Endothelial cell of umbilical vein (primary cell): Measurements from ENCODE around the gene MAP4K4. TPM values are rescaled to one million over a fixed set of nuclear protein-coding genes. Genes with fewer than 3 reads are reported as not detected.

Experiments used
- BruUV-seq: library from RNA; stranded (reverse); fragments of 400-500 nt; replicated peaks from 2 replicates; lab custom pipeline; 2021; lab: Mats Ljungman, UMichigan
- CTCF ChIA-PET: fragments of 300-600, 350-600 bp; sonication (Branson Sonifier 250); formaldehyde crosslinking; loops from one replicate; lab custom pipeline; 2021; ENCODE audit warnings: antibody characterized with exemption, inconsistent platforms; lab: Charles Lee
- POLR2A ChIA-PET: fragments of 300-600, 350-600 bp; sonication (Branson Sonifier 250); formaldehyde crosslinking; loops from one replicate; lab custom pipeline; 2021; ENCODE audit warnings: antibody characterized with exemption, inconsistent platforms; lab: Charles Lee
- DNase-seq: peaks from one replicate; pipeline ENCODE4 v3.0.0-alpha.2; 2011; ENCODE audit warnings: low read depth, low spot score
- FAIRE-seq: peaks from 2 replicates; lab custom pipeline; 2011; peaks lifted over from hg19 to GRCh38; lab: Jason Lieb, UNC
- H2AFZ ChIP-seq: 2 replicates; pipeline ENCODE4 v1.6.0; 2012; ENCODE audit warnings: low read depth, low read length, control low read depth, inconsistent platforms
- H3K27ac ChIP-seq: 2 replicates; pipeline ENCODE4 v1.5.1; 2011; ENCODE audit warnings: low read depth, mild to moderate bottlenecking, control low read depth, low read length, moderate library complexity; ENCODE audit not compliant: insufficient read depth
- H3K27me3 ChIP-seq, 2 experiments: 2 replicates each; pipeline versions ENCODE4 v1.6.0 to v1.6.1; 2011; ENCODE audit warnings: low read length in 2 of 2, mixed read lengths in 1 of 2; ENCODE audit not compliant: control insufficient read depth in 2 of 2, insufficient read depth in 2 of 2
- H3K36me3 ChIP-seq, 2 experiments: 2 replicates in 1 of 2; 3 replicates in 1 of 2; pipeline ENCODE4 v1.5.1; 2011; ENCODE audit warnings: low read length in 2 of 2, mild to moderate bottlenecking in 1 of 2, moderate library complexity in 1 of 2; ENCODE audit not compliant: control insufficient read depth in 2 of 2, insufficient read depth in 2 of 2; ENCODE audit errors: extremely low read depth in 1 of 2
- H3K4me1 ChIP-seq: 3 replicates; pipeline ENCODE4 v1.5.1; 2011; ENCODE audit warnings: mild to moderate bottlenecking, low read length; ENCODE audit not compliant: control insufficient read depth, insufficient read depth; ENCODE audit errors: extremely low read depth
- H3K4me2 ChIP-seq: 2 replicates; pipeline ENCODE4 v1.6.1; 2011; ENCODE audit warnings: low read length, control low read depth, mixed read lengths; ENCODE audit not compliant: insufficient read depth
- H3K4me3 ChIP-seq, 3 experiments: fragments of 200-600 bp in 1 of 3; sonication (generic), shearing (Covaris generic) in 1 of 3; replicated peaks in 1 of 3; 2 replicates each; pipeline ENCODE4 v1.5.1; 2011 to 2016; ENCODE audit warnings: control low read depth in 3 of 3, low read length in 3 of 3, mild to moderate bottlenecking in 2 of 3, inconsistent platforms in 1 of 3, low read depth in 1 of 3, moderate library complexity in 1 of 3; ENCODE audit not compliant: insufficient read depth in 1 of 3
- H3K79me2 ChIP-seq: 2 replicates; pipeline ENCODE4 v1.6.0; 2012; ENCODE audit warnings: low read length, inconsistent platforms; ENCODE audit not compliant: control insufficient read depth, insufficient read depth
- H3K9ac ChIP-seq: replicated peaks from 2 replicates; pipeline ENCODE3; 2011; ENCODE audit warnings: low read length, control low read depth; ENCODE audit not compliant: insufficient read depth; ENCODE audit errors: extremely low read depth
- H3K9me1 ChIP-seq: replicated peaks from 3 replicates; pipeline ENCODE4 v1.6.0; 2011; ENCODE audit warnings: mild to moderate bottlenecking, low read length; ENCODE audit not compliant: control insufficient read depth, insufficient read depth; ENCODE audit errors: extremely low read depth
- H3K9me3 ChIP-seq: replicated peaks from 2 replicates; pipeline ENCODE4 v1.5.1; 2012; ENCODE audit warnings: low read length, inconsistent platforms; ENCODE audit not compliant: control insufficient read depth, insufficient read depth
- H4K20me1 ChIP-seq: replicated peaks from 2 replicates; pipeline ENCODE3; 2011; ENCODE audit warnings: mild to moderate bottlenecking, low read length; ENCODE audit not compliant: control insufficient read depth, insufficient read depth; ENCODE audit errors: extremely low read depth
- EZH2 ChIP-seq: IDR thresholded peaks from 2 replicates; pipeline ENCODE4 v1.6.1; 2012; ENCODE audit warnings: borderline replicate concordance, low read depth, mild to moderate bottlenecking, moderate library complexity, low read length, inconsistent platforms; ENCODE audit not compliant: severe bottlenecking
- FOS ChIP-seq: IDR thresholded peaks from 2 replicates; pipeline ENCODE4 v1.6.1; 2011; ENCODE audit warnings: mild to moderate bottlenecking, low read length, moderate library complexity, borderline replicate concordance; ENCODE audit not compliant: insufficient read depth
- GATA2 ChIP-seq: IDR thresholded peaks from 2 replicates; pipeline ENCODE4 v1.7.0; 2011; ENCODE audit warnings: low read depth, mild to moderate bottlenecking, moderate library complexity, mixed read lengths, low read length; ENCODE audit not compliant: insufficient read length, insufficient read depth
- JUN ChIP-seq: IDR thresholded peaks from 2 replicates; pipeline ENCODE4 v1.6.1; 2011; ENCODE audit warnings: borderline replicate concordance, low read depth; ENCODE audit not compliant: insufficient read length, insufficient read depth
- MAX ChIP-seq: IDR thresholded peaks from 2 replicates; pipeline ENCODE4 v1.6.1; 2011; ENCODE audit not compliant: insufficient read depth, insufficient read length
- MYC ChIP-seq: IDR thresholded peaks from one replicate; pipeline ENCODE4 v1.6.1; 2011; ENCODE audit warnings: mild to moderate bottlenecking, low read depth, low read length
- POLR2A ChIP-seq: IDR thresholded peaks from 2 replicates; pipeline ENCODE4 v1.6.1; 2012; ENCODE audit warnings: low read depth, mild to moderate bottlenecking, control low read depth, low read length
- POLR2AphosphoS5 ChIP-seq: IDR thresholded peaks from 2 replicates; pipeline ENCODE4 v1.6.1; 2012; ENCODE audit warnings: low read depth, mild to moderate bottlenecking, control low read depth, low read length, moderate library complexity; ENCODE audit not compliant: insufficient read depth
- dilution Hi-C: fragments of 300-500 bp; cut with MboI; formaldehyde crosslinking; loops from one replicate; pipeline ENCODE4 v1.15.0; 2019; ENCODE audit warnings: low sequenced_read_pairs; ENCODE audit not compliant: extremely low pct_ligation_motif_present
- intact Hi-C: fragments of 100-400 bp; cut with micrococcal nuclease; formaldehyde crosslinking; loops from one replicate; pipeline ENCODE4 v1.10.0; 2022
- polyA plus RNA-seq, 4 experiments: library from polyadenylated mRNA; depleted of rRNA in 3 of 4; stranded (reverse) in 3 of 4; unstranded in 1 of 4; fragments of >200 nt; gene quantifications; 2 replicates each; pipeline versions ENCODE4 v1.2.1 to v1.2.3, GENCODE V29; 2011 to 2012; ENCODE audit warnings: missing spikeins in 1 of 4
- total RNA-seq: library from RNA; stranded (reverse); gene quantifications from 2 replicates; pipeline ENCODE4 v1.2.3, GENCODE V29; 2021
- TF ChIP-seq, protein P1 (sequence below), 2 donors: IDR thresholded peaks; 1 replicate in 1 of 2; 2 replicates in 1 of 2; pipeline ENCODE4 v1.5.1; 2011; ENCODE audit warnings: low read length in 2 of 2, mild to moderate bottlenecking in 2 of 2, moderate library complexity in 2 of 2, control low read depth in 1 of 2, inconsistent platforms in 1 of 2, low read depth in 1 of 2; ENCODE audit not compliant: insufficient read depth in 1 of 2; ENCODE audit errors: extremely low read depth in 1 of 2

The MAP4K4 gene
- total and polyA plus RNA-seq, 2 donors (not counting 3 experiments of a cell fraction or from before 2014, with no cell fraction given), result 79.4 to 269 TPM

DNA sequence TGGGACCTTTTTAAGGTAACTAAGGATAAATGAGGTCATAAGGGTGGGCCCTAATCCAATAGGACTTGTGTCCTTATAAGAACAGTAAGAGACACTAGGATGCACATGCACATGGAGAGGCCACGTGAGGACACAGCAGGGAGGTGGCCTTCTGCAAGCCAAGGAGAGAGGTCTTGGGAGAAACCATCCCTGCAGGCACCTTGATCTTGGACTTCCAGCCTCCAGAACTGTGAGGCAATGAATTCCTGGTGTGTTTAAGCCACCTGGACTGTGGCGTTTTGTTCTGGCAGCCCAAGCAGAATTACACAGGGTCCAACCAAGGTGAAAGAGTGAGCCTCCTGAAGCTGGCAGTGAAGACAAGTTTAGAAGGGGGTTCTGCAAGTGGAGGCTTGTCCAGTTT, 204.7 kb downstream of the MAP4K4 start:
- Histone ChIP-seq H3K9me3 (no peaks in the 10 kb centered on the region), H2AFZ (no peak overlapping the region), H3K27me3 (no peaks in the 10 kb centered on the region), H4K20me1 (no peaks in the 10 kb centered on the region), H3K4me1 (no peaks in the 10 kb centered on the region), H3K36me3 (peaks cover 0 to 2% of the 10 kb centered on the region in 2 experiments), H3K9me1 (no peaks in the 10 kb centered on the region), H3K27ac (no peak overlapping the region), H3K79me2 (no peaks in the 10 kb centered on the region), H3K4me3 (no peak overlapping the region), H3K4me2 (no peak overlapping the region), H3K9ac (no peak overlapping the region)
- POLR2A ChIA-PET, result no interaction called here
- CTCF ChIA-PET, result interaction anchor here (1.4 kb wide), 1 partner anchor 338 kb away, joined by 3 read pairs; no protein-coding TSS in a partner anchor
- no TSS peak for BruUV-seq
- no peak for DNase-seq
- FAIRE-seq, result no peak
- TF ChIP-seq MYC (no peak), POLR2AphosphoS5 (no peak), JUN (no peak), GATA2 (no peak), EZH2 (no peak), FOS (no peak), POLR2A (no peak), MAX (no peak)
- TF ChIP-seq, protein P1, sequence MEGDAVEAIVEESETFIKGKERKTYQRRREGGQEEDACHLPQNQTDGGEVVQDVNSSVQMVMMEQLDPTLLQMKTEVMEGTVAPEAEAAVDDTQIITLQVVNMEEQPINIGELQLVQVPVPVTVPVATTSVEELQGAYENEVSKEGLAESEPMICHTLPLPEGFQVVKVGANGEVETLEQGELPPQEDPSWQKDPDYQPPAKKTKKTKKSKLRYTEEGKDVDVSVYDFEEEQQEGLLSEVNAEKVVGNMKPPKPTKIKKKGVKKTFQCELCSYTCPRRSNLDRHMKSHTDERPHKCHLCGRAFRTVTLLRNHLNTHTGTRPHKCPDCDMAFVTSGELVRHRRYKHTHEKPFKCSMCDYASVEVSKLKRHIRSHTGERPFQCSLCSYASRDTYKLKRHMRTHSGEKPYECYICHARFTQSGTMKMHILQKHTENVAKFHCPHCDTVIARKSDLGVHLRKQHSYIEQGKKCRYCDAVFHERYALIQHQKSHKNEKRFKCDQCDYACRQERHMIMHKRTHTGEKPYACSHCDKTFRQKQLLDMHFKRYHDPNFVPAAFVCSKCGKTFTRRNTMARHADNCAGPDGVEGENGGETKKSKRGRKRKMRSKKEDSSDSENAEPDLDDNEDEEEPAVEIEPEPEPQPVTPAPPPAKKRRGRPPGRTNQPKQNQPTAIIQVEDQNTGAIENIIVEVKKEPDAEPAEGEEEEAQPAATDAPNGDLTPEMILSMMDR (IDR thresholded peaks at IDR 0.05; ENCODE audit: extremely low read depth in 1 of 2, insufficient read depth in 1 of 2, low read depth in 1 of 2, low read length in 2 of 2), result no peak
- intact Hi-C loops (no loop called here), dilution Hi-C loops (no loop called here)
